Measurements from ENCODE around the gene AFF3.

AFF3 gene

GRCh38 chr2:100039291-100039980 lies 103.0 kb downstream of the AFF3 start:
- no peak for DNase-seq

- no peak for DNase-seq
Measured at GRCh38 chr2:100038011-100038410, 104.4 kb downstream of the AFF3 start.

GRCh38 chr2:100036793-100037192 lies 105.6 kb downstream of the AFF3 start:
- DNase-seq = no peak

GRCh38 chr2:100036026-100036425 lies 106.4 kb downstream of the AFF3 start:
- no peak for DNase-seq

- DNase-seq = no peak
Measured at GRCh38 chr2:100034431-100034830, 108.0 kb downstream of the AFF3 start.

GRCh38 chr2:100033976-100034375 lies 108.4 kb downstream of the AFF3 start:
- DNase-seq = no peak

DNA sequence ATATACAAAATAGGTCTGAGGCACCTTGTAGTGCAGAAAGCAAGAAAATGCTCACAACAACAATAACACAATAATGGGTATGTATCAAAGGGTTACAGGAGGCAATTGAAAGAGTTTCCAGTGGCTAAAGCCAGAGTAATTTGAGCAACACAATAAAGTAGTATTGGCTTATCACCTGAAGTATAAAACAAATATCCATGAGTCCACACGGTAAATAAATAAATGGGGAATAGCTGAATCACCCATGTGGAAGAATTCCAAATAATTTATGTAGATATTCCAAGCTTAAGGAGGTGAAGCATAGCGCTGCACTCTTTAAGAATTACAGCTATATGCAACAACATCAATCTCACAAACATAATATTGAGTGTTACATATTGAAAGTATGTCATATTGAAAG lies 110.8 kb downstream of the AFF3 start:
- DNase-seq = no peak

DNA sequence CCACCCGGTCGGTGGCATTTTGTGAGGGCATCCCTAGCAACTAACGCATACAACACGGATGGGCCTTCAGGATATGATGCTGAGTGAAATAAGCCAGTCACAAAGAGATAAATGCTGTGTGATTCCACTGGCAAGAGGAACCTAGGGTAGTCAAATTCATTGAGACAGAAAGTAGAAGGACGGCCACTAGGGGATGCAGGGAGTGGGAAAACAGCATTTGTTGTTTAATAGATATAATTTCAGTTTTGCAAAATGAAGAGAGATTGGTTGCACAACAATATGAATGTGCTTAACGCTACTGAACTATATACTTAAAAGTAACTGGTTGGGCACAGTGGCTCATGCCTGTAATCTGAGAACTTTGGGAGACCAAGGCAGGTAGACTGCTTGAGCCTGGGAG lies 112.9 kb downstream of the AFF3 start:
- no peak for DNase-seq

GRCh38 chr2:100021791-100022340 lies 120.5 kb downstream of the AFF3 start:
- DNase-seq = no peak

DNA sequence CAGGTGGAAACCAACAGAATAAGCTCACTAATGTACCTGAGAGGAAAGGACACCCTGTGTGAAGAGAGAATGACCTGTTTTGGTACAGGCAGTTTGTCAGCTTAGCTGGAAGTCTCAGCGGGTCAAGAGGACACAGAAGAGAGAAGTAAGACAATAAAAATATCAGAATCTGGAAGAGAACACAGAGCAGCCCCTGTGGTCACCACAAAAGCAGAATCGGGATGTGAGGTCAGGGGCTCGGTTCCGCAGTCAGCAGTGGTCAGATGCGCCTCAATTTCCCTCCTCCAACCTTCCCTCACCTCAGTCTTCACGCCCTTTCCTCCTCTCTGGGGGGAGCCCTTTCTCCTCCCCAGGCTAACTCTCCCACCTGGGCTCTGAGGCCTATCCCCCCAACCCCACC lies 122.9 kb downstream of the AFF3 start:
- no peak for DNase-seq

- DNase-seq = no peak
Measured at GRCh38 chr2:100018341-100019193, 123.8 kb downstream of the AFF3 start.

GRCh38 chr2:100017633-100018032 lies 124.8 kb downstream of the AFF3 start:
- no peak for DNase-seq

GRCh38 chr2:100016756-100017155 lies 125.6 kb downstream of the AFF3 start:
- no peak for DNase-seq

DNA sequence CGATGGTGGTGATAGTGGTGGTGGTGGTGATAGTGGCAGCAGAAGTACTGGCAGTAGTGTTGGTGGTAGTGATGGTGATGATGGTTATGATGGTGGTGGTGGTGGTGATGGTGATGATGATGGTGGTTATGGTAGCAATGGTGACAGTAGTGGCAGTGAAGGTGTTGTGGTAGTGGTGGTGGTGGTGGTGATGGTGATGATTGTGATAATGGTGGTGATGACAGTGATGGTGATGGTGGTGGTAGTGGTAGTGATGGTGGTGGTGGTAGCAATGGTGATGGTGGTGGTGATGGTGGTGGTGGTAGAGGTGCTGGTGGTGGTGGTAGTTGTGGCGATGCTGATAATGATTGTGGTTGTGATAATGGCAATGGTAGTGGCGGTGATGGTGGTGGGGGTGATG lies 126.5 kb downstream of the AFF3 start:
- no peak for DNase-seq

- DNase-seq = no peak
Measured at GRCh38 chr2:100013892-100014677, 128.3 kb downstream of the AFF3 start.

GRCh38 chr2:100012561-100012960 lies 129.8 kb downstream of the AFF3 start:
- no peak for DNase-seq

GRCh38 chr2:100011272-100011731 lies 131.1 kb downstream of the AFF3 start:
- DNase-seq = no peak

DNA sequence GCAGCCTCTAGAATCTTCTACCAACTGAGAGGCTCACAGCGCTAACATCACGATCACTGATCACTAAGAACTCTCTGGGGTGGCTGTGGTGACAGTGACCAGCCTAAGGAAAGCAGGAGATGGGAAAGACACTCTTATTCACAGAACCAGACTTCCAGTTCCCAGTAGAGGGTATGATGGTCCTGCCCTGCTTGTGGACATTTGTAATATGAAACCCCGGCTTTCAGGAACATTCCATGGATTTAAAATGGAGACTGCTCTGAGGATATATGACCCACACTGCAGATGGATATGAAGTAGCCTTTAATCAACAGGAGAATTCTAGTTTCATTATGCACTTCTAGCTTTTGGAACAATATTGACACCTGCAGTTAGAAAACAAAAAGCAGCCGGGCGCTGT lies 131.8 kb downstream of the AFF3 start:
- DNase-seq = no peak

DNA sequence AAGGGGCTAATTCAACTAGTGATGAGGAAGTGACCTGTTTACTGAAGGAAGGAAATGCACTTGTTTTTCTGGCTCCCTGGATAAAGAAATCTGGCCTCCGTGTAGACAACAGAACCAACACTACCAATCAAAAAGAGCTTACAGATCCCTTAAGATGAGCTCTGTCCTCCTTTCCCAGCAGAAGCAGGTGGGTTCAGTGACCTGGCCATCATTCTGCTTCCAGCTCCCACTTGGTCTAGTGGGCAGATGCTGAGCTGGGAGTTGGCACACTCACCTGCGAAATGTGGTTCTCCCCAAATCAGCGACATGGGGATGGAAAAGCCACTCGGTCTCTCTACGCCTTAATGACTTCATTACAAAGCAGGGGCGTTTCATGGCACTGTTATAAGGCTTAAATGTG lies 132.6 kb downstream of the AFF3 start:
- no peak for DNase-seq

DNA sequence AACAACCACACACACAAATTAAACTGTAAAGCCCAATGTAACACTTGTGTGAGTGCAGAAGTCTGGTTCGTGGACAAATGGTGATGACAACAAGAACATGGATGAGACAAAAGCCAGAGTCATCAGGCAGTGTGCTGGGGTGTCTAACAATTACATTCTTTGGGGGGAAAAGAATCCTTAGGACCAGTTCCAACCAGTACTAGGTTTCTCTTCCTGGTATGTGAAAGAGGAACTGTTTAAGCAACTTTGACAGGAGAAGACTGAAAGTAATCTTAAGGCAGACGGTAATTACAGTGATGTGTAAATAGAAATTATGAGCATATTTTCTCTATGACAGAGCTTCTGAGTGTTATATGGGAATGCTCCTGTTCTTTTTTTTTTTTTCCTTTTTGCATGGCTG lies 133.4 kb downstream of the AFF3 start:
- no peak for DNase-seq

- DNase-seq = no peak
Measured at GRCh38 chr2:100006516-100006915, 135.9 kb downstream of the AFF3 start.

DNA sequence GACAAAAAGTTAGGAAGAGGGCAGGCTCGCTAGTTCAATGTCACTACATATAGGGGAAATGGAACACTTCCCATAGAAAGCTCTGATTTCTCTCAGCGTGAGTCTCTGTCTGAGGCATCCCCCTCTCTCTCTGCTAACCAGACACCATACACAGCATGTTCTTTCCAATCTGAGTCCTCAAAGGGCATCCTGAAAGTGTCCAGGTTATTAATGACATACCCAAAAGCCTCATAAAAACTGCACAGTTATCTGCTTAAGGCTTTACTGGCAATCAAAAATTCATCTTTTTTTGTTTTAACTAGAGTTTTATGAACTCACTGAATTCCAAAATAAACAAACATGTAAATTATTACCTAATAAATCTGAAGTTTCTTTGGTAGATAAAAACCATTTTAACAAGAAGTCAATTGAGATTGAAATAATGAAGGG lies 137.4 kb downstream of the AFF3 start:
- DNase-seq = no peak

- DNase-seq = no peak
Measured at GRCh38 chr2:100004348-100004884, 138.0 kb downstream of the AFF3 start.
